ENCODE data around the gene PTPN2. TPM values are rescaled to one million over a fixed set of nuclear protein-coding genes. Genes with fewer than 3 reads are reported as not detected.

The PTPN2 gene
- 10 to 100 TPM; 17.0 to 20.0 (median 17.5) TPM for total RNA-seq

- DNase-seq (peak; percentile 88 to 92), ATAC-seq (peak; percentile 91 to 95)
- TF ChIP-seq CTCF (IDR thresholded peaks at IDR 0.05 in 4 of 5, conservative IDR thresholded peaks at IDR 0.05 in 1 of 5): no peak
- peak; percentile 93 to 94 for TF ChIP-seq POLR2A (IDR thresholded peaks at IDR 0.05)
- Histone ChIP-seq H3K4me1 (peaks cover 16 to 20% of the 10 kb centered on the region in 2 donors), H3K36me3 (no peaks in the 10 kb centered on the region), H3K4me3 (peak within 1 kb of the TSS; percentile 72 to 90 (median 82)), H3K27ac (peak within 1 kb of the TSS; percentile 92 to 98 (median 96)), H3K27me3 (no peaks in the 10 kb centered on the region), H3K9me3 (no peaks in the 10 kb centered on the region)
- intact Hi-C loops (cut with DNase I; ENCODE audit: low total_unique reads): loop anchor here (1.0 to 10.0 kb wide), 7 partner anchors 47 to 507 kb away; partner anchors contain the start of genes AFG3L2, CEP76, LDLRAD4 and PSMG2
- in situ Hi-C loops (cut with MboI; ENCODE audit: low sequenced_read_pairs in 4 of 4): loop anchor here in 1 of 4 donors (10.0 kb wide), 1 partner anchor 61 kb away; the partner anchor contains the start of gene SEH1L
Observed at GRCh38 chr18:12883684-12884405, at the start of gene PTPN2. Gene PTPN2, minus strand, starts transcription at chr18:12884237. Its CDS starts 96 bp downstream, at chr18:12884141.

GRCh38 chr18:12933327-12933726 lies 49.3 kb upstream of the PTPN2 start:
- TF ChIP-seq POLR2A (IDR thresholded peaks at IDR 0.05) (no peak), CTCF (IDR thresholded peaks at IDR 0.05 in 4 of 5, conservative IDR thresholded peaks at IDR 0.05 in 1 of 5) (no peak)
- H3K4me3 ChIP-seq: no peak overlapping the region
- intact Hi-C loops (cut with DNase I; ENCODE audit: low total_unique reads) (no loop called here), in situ Hi-C loops (cut with MboI; ENCODE audit: low sequenced_read_pairs in 4 of 4) (loop anchor here in 2 of 4 donors (25.0 kb wide), 1 partner anchor 546 kb away; the partner anchor contains the start of gene AFG3L2 (in 2 of the 2))
- DNase-seq (no peak), ATAC-seq (no peak)
- H3K27ac ChIP-seq: no peak overlapping the region
- no peaks in the 10 kb centered on the region for H3K27me3 ChIP-seq
- H3K4me1 ChIP-seq: no peaks in the 10 kb centered on the region
- H3K9me3 ChIP-seq: no peaks in the 10 kb centered on the region
- no peaks in the 10 kb centered on the region for H3K36me3 ChIP-seq

GRCh38 chr18:12930908-12931307 lies 46.9 kb upstream of the PTPN2 start:
- TF ChIP-seq POLR2A (IDR thresholded peaks at IDR 0.05) (no peak), CTCF (IDR thresholded peaks at IDR 0.05 in 4 of 5, conservative IDR thresholded peaks at IDR 0.05 in 1 of 5) (no peak)
- Histone ChIP-seq H3K9me3 (no peaks in the 10 kb centered on the region), H3K36me3 (no peaks in the 10 kb centered on the region), H3K4me3 (no peak overlapping the region), H3K4me1 (no peaks in the 10 kb centered on the region), H3K27me3 (no peaks in the 10 kb centered on the region), H3K27ac (no peak overlapping the region)
- DNase-seq: no peak
- ATAC-seq: no peak
- intact Hi-C loops (cut with DNase I; ENCODE audit: low total_unique reads) (no loop called here), in situ Hi-C loops (cut with MboI; ENCODE audit: low sequenced_read_pairs in 4 of 4) (loop anchor here in 2 of 4 donors (25.0 kb wide), 1 partner anchor 544 kb away; the partner anchor contains the start of gene AFG3L2 (in 2 of the 2))

- TF ChIP-seq CTCF (IDR thresholded peaks at IDR 0.05 in 4 of 5, conservative IDR thresholded peaks at IDR 0.05 in 1 of 5) (no peak), POLR2A (IDR thresholded peaks at IDR 0.05) (no peak)
- ATAC-seq: no peak
- in situ Hi-C loops (cut with MboI; ENCODE audit: low sequenced_read_pairs in 4 of 4): loop anchor here in 2 of 4 donors (25.0 kb wide), 1 partner anchor 543 kb away; the partner anchor contains the start of gene AFG3L2 (in 2 of the 2)
Observed at GRCh38 chr18:12930376-12930775, 46.3 kb upstream of the PTPN2 start.

More at GRCh38 chr18:12930376-12930775, 46.3 kb upstream of the PTPN2 start:
- Histone ChIP-seq H3K4me3 (no peak overlapping the region), H3K27ac (no peak overlapping the region), H3K36me3 (no peaks in the 10 kb centered on the region), H3K27me3 (no peaks in the 10 kb centered on the region), H3K9me3 (no peaks in the 10 kb centered on the region), H3K4me1 (no peaks in the 10 kb centered on the region)
- intact Hi-C loops (cut with DNase I; ENCODE audit: low total_unique reads): no loop called here
- no peak for DNase-seq
